Gastroesophageal sphincter (tissue), 2 donors: ENCODE results near the gene ASIC3.

Experiments used
- POLR2A ChIP-seq, 2 donors: fragments of 450-650 bp; IDR thresholded peaks; one replicate each; pipeline ENCODE4 v1.6.1; 2017; ENCODE audit warnings: antibody characterized with exemption in 2 of 2, mild to moderate bottlenecking in 2 of 2, moderate library complexity in 1 of 2
- POLR2AphosphoS5 ChIP-seq: sonication (generic); formaldehyde crosslinking; IDR thresholded peaks from one replicate; pipeline ENCODE4 v1.6.1; 2017; ENCODE audit warnings: antibody characterized with exemption

- no peak for TF ChIP-seq POLR2A (IDR thresholded peaks at IDR 0.05)
- TF ChIP-seq POLR2AphosphoS5 = no peak
These were observed 21.7 kb downstream of the ASIC3 start for GRCh38 chr7:151069841-151070573.
